ENCODE results near the gene AGER. TPM values are rescaled to one million over a fixed set of nuclear protein-coding genes. Genes with fewer than 3 reads are reported as not detected.

AGER gene
- polyA plus RNA-seq, 1 of the 3 experiments (the other 2 are of a cell fraction): 3.5 TPM

DNA sequence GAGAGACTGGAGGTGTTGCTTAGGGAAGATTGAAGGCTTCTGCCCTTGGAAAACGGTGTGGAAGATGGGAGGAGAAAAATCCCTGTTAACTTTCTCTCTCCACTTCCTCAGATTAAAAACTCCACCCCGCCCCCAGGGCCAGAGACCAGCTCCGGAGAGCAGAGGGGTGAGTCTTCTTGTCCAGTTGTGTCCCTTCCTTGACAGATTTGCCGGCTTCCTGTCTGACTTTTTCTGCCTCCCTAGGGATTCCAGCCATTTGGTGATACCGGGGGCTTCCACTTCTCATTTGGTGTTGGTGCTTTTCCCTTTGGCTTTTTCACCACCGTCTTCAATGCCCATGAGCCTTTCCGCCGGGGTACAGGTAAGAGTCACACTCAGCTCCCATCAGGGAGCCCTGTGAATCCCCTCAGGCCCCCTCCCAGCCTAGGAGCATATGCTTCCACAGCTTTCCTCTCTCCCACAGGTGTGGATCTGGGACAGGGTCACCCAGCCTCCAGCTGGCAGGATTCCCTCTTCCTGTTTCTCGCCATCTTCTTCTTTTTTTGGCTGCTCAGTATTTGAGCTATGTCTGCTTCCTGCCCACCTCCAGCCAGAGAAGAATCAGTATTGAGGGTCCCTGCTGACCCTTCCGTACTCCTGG is 4.2 kb downstream of the AGER start:
- H3K9me2 ChIP-seq: no peaks in the 10 kb centered on the region
- WGBS (ENCODE audit: low lambda C conversion rate): 78% methylated on average over 10 of the region's 10 CpGs
- peaks cover 22% of the 10 kb centered on the region for H3K79me2 ChIP-seq (ENCODE audit: insufficient read depth)
- H3K27ac ChIP-seq (ENCODE audit: low read depth in 2 of 2, low read length in 1 of 2): no peak overlapping the region
- POLR2A ChIA-PET: interaction anchor here (1.5 to 4.1 kb wide), 2 partner anchors 10 to 16 kb away, joined by 6 to 22 read pairs; partner anchors contain the start of gene PBX2
- H3K4me2 ChIP-seq: peak overlapping the region; percentile 100; the same call in 1 of the 2 replicates
- no peak overlapping the region for H2AFZ ChIP-seq (ENCODE audit: low read depth)
- no peak for TF ChIP-seq MEF2A (IDR thresholded peaks at IDR 0.05; ENCODE audit: borderline replicate concordance, low read depth)
- TF ChIP-seq, protein P1, sequence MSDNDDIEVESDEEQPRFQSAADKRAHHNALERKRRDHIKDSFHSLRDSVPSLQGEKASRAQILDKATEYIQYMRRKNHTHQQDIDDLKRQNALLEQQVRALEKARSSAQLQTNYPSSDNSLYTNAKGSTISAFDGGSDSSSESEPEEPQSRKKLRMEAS (IDR thresholded peaks at IDR 0.05; ENCODE audit: low read depth): no peak
- no peak for TF ChIP-seq MXI1 (IDR thresholded peaks at IDR 0.05; ENCODE audit: low read depth, low read length)
- no peak for TF ChIP-seq RAD21 (IDR thresholded peaks at IDR 0.05; ENCODE audit: low read length)
- no peak for TF ChIP-seq YY1 (IDR thresholded peaks at IDR 0.05; ENCODE audit: low read depth)
- no peak for TF ChIP-seq NFIC (IDR thresholded peaks at IDR 0.05; ENCODE audit: borderline replicate concordance)
- TF ChIP-seq EZH2phosphoT487 (IDR thresholded peaks at IDR 0.05; ENCODE audit: borderline replicate concordance, low read depth): no peak
- no peak for TF ChIP-seq JUND (IDR thresholded peaks at IDR 0.05)
- TF ChIP-seq, protein P2, sequence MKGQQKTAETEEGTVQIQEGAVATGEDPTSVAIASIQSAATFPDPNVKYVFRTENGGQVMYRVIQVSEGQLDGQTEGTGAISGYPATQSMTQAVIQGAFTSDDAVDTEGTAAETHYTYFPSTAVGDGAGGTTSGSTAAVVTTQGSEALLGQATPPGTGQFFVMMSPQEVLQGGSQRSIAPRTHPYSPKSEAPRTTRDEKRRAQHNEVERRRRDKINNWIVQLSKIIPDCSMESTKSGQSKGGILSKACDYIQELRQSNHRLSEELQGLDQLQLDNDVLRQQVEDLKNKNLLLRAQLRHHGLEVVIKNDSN (IDR thresholded peaks at IDR 0.05; ENCODE audit: borderline replicate concordance, low read depth): no peak
- no peak for TF ChIP-seq FOSL2 (IDR thresholded peaks at IDR 0.05; ENCODE audit: borderline replicate concordance, low read depth)
- TF ChIP-seq, protein P3, sequence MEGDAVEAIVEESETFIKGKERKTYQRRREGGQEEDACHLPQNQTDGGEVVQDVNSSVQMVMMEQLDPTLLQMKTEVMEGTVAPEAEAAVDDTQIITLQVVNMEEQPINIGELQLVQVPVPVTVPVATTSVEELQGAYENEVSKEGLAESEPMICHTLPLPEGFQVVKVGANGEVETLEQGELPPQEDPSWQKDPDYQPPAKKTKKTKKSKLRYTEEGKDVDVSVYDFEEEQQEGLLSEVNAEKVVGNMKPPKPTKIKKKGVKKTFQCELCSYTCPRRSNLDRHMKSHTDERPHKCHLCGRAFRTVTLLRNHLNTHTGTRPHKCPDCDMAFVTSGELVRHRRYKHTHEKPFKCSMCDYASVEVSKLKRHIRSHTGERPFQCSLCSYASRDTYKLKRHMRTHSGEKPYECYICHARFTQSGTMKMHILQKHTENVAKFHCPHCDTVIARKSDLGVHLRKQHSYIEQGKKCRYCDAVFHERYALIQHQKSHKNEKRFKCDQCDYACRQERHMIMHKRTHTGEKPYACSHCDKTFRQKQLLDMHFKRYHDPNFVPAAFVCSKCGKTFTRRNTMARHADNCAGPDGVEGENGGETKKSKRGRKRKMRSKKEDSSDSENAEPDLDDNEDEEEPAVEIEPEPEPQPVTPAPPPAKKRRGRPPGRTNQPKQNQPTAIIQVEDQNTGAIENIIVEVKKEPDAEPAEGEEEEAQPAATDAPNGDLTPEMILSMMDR (IDR thresholded peaks at IDR 0.05): no peak
- TF ChIP-seq, protein P4, sequence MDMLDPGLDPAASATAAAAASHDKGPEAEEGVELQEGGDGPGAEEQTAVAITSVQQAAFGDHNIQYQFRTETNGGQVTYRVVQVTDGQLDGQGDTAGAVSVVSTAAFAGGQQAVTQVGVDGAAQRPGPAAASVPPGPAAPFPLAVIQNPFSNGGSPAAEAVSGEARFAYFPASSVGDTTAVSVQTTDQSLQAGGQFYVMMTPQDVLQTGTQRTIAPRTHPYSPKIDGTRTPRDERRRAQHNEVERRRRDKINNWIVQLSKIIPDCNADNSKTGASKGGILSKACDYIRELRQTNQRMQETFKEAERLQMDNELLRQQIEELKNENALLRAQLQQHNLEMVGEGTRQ (IDR thresholded peaks at IDR 0.05; ENCODE audit: borderline replicate concordance, low read depth, low read length): no peak
- TF ChIP-seq GABPA (IDR thresholded peaks at IDR 0.05; ENCODE audit: low read depth): no peak
- TF ChIP-seq RCOR1 (IDR thresholded peaks at IDR 0.05; ENCODE audit: low read length): no peak
- no peak for TF ChIP-seq SIN3A (IDR thresholded peaks at IDR 0.05; ENCODE audit: borderline replicate concordance, low read depth, low read length)
- peaks cover 8% of the 10 kb centered on the region for H3F3A ChIP-seq (replicated peaks; ENCODE audit: insufficient read depth)
- H4K20me1 ChIP-seq (ENCODE audit: insufficient read depth): no peaks in the 10 kb centered on the region
- no peaks in the 10 kb centered on the region for H3K9me3 ChIP-seq
- H3K4me3 ChIP-seq (ENCODE audit: low read depth in 2 of 2, low read length in 1 of 2): no peak overlapping the region
- peaks cover 9 to 27% of the 10 kb centered on the region in 2 experiments for H3K36me3 ChIP-seq (replicated peaks in 1 of 2; ENCODE audit: control insufficient read depth in 1 of 2, insufficient read depth in 2 of 2, low read length in 1 of 2)
- DNase-seq: no peak
- CTCF ChIA-PET: interaction anchor here (0.8 to 1.0 kb wide), 3 partner anchors 15 to 62 kb away, joined by 3 read pairs; no protein-coding TSS in a partner anchor
- H3K4me1 ChIP-seq (ENCODE audit: control insufficient read depth in 1 of 2, insufficient read depth in 2 of 2, low read depth in 1 of 2, low read length in 1 of 2): peaks cover 12 to 27% of the 10 kb centered on the region in 2 experiments; a peak in 3 of 4 replicates
- H3K9ac ChIP-seq: no peak overlapping the region
- H3K27me3 ChIP-seq (ENCODE audit: insufficient read depth): no peaks in the 10 kb centered on the region
